Uterus (tissue), 4 donors: ENCODE results near the gene PSORS1C1. TPM values are rescaled to one million over a fixed set of nuclear protein-coding genes. Genes with fewer than 3 reads are reported as not detected.

ENCODE experiments used
- DNase-seq, 2 donors: peaks; one replicate each; pipeline ENCODE4 v3.0.0-alpha.2; 2019 to 2020
- H3K27ac ChIP-seq, 2 donors: fragments of 200-600 bp; sonication (generic); 1 replicate in 1 of 2; 2 replicates in 1 of 2; pipeline ENCODE4 v1.5.1; 2016 to 2018
- H3K27me3 ChIP-seq, 2 donors: fragments of 200-600 bp; sonication (generic); one replicate each; pipeline ENCODE4 v1.5.1; 2018 to 2019; ENCODE audit warnings: control low read depth in 1 of 2
- H3K36me3 ChIP-seq, 2 donors: fragments of 200-600 bp; sonication (generic); one replicate each; pipeline ENCODE4 v1.5.1; 2019; ENCODE audit warnings: control low read depth in 1 of 2
- H3K4me1 ChIP-seq, 2 donors: fragments of 200-600 bp; sonication (generic); one replicate each; pipeline ENCODE4 v1.5.1; 2018 to 2019; ENCODE audit warnings: control low read depth in 1 of 2
- H3K4me3 ChIP-seq, 2 donors: fragments of 200-600 bp; sonication (generic); 1 replicate in 1 of 2; 2 replicates in 1 of 2; pipeline ENCODE4 v1.5.1; 2018 to 2019; ENCODE audit warnings: mild to moderate bottlenecking in 1 of 2
- H3K9me3 ChIP-seq, 2 donors: fragments of 200-600 bp; sonication (generic); one replicate each; pipeline ENCODE4 v1.5.1; 2019; ENCODE audit warnings: control low read depth in 1 of 2
- POLR2A ChIP-seq, 2 donors: fragments of 450-650 bp; IDR thresholded peaks; one replicate each; pipeline ENCODE4 v1.6.1; 2016; ENCODE audit warnings: antibody characterized with exemption in 2 of 2, mild to moderate bottlenecking in 1 of 2, moderate library complexity in 1 of 2
- intact Hi-C: fragments of 100-400 bp; cut with DNase I; formaldehyde crosslinking; loops from one replicate; pipeline ENCODE4 v1.15.1; 2023; ENCODE audit warnings: low total_unique reads
- total RNA-seq, 4 donors: library from RNA; depleted of rRNA in 3 of 4; stranded (reverse); fragments of >200 nt in 3 of 4; gene quantifications; one replicate each; pipeline versions ENCODE4 v1.1.0 to v1.2.4, GENCODE V29; 2014 to 2023
- TF ChIP-seq, protein P1 (sequence below), 4 experiments: fragments of 200-600 bp in 2 of 4; fragments of 450-650 bp in 2 of 4; sonication (generic) in 2 of 4; IDR thresholded peaks; one replicate each; pipeline ENCODE4 v1.5.1; 2016 to 2019; ENCODE audit warnings: antibody characterized with exemption in 4 of 4, mild to moderate bottlenecking in 2 of 4, moderate library complexity in 1 of 4
- donor health status: DM: yes; HTN: yes; CAD: no.

The PSORS1C1 gene
- total RNA-seq, 4 donors from 2014 or later = under 0.01 to 4.5 (median 0.54) TPM

DNA sequence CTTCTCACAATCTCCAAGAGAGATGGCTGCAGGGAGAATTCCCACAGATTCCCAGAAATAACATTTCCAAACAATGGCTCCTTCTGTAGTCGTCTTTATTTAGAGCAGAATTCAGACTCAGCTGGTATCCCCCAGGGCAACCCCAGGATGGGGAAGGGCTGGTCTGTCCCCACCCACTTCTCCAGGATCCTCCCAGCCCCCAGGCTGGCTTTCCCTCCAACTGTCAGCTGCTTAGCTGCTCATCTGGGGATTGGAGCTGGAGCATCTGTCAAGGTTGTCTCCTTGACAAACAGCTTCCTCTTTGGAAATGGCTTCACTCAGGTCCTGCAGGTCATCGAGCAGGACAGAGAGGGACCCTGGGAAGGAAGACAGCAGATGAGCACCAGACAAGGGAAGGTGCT lies 27.8 kb downstream of the PSORS1C1 start:
- no peak for DNase-seq
- Histone ChIP-seq H3K9me3 (no peaks in the 10 kb centered on the region), H3K27ac (no peak overlapping the region), H3K36me3 (no peaks in the 10 kb centered on the region), H3K4me3 (no peak overlapping the region), H3K27me3 (no peaks in the 10 kb centered on the region), H3K4me1 (peaks cover 0 to 4% of the 10 kb centered on the region in 2 donors)
- TF ChIP-seq POLR2A (IDR thresholded peaks at IDR 0.05) = no peak
- TF ChIP-seq, protein P1, sequence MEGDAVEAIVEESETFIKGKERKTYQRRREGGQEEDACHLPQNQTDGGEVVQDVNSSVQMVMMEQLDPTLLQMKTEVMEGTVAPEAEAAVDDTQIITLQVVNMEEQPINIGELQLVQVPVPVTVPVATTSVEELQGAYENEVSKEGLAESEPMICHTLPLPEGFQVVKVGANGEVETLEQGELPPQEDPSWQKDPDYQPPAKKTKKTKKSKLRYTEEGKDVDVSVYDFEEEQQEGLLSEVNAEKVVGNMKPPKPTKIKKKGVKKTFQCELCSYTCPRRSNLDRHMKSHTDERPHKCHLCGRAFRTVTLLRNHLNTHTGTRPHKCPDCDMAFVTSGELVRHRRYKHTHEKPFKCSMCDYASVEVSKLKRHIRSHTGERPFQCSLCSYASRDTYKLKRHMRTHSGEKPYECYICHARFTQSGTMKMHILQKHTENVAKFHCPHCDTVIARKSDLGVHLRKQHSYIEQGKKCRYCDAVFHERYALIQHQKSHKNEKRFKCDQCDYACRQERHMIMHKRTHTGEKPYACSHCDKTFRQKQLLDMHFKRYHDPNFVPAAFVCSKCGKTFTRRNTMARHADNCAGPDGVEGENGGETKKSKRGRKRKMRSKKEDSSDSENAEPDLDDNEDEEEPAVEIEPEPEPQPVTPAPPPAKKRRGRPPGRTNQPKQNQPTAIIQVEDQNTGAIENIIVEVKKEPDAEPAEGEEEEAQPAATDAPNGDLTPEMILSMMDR (IDR thresholded peaks at IDR 0.05) = no peak
- intact Hi-C loops = loop anchor here (5.0 kb wide), 1 partner anchor 50 kb away; no protein-coding TSS in a partner anchor

DNA sequence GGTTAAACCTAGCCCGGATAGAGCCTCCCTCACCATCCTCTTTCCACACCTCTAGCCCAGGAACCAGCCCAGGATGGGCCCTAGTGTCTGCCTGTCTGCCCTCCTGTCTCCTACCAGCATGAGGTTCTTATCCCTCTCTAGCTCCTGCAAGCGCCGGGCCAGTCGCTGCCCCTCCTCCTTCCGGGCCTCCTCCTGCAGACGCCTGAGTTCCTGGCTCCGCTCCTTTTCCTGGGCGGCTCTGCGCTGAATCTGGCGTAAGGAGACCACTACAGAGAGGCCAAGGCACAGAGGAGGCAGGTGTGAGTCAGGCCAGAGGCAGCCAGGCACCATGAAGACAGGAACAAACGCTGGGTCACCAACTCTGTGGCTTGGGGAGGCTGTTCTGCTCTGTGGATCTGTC lies 28.5 kb downstream of the PSORS1C1 start:
- H3K27ac ChIP-seq = no peak overlapping the region
- H3K27me3 ChIP-seq = no peaks in the 10 kb centered on the region
- H3K36me3 ChIP-seq = no peaks in the 10 kb centered on the region
- no peaks in the 10 kb centered on the region for H3K4me1 ChIP-seq
- TF ChIP-seq, protein P1 (IDR thresholded peaks at IDR 0.05) = no peak
- TF ChIP-seq POLR2A (IDR thresholded peaks at IDR 0.05) = no peak
- intact Hi-C loops = loop anchor here (5.0 kb wide), 1 partner anchor 49 kb away; no protein-coding TSS in a partner anchor
- no peak overlapping the region for H3K4me3 ChIP-seq
- no peaks in the 10 kb centered on the region for H3K9me3 ChIP-seq
- DNase-seq = peak; percentile 44 to 65

DNA sequence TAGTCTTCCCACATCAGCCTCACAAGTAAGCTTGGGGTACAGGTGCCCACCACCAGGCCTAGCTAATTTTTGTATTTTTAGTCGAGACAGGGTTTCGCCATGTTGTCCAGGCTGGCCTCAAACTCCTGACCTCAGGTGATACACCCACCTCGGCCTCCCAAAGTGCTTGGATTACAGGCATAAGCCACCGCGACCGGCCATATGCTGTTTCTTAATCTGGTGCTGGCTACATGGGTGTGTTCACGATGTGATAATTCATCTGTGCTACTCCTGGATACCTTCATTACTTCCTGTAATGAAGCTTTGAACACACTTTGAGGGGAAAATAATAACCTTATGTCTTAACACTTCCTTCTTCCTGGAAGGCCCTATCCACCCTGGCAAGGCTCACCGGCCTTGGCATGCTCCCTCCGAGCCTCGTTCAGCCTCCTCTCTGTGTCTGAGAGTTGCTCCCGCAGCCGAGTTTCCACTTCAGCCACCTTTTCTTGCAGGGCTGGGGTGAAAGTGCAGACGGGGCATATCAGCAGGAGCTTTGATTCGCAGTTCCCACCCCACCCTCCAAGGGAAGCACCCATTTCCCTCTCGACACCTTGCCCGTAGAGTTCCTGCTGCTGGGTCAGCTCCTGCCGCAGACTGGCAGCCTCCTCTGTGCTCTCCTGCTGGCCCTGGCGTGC lies 29.8 kb downstream of the PSORS1C1 start:
- Histone ChIP-seq H3K4me1 (no peaks in the 10 kb centered on the region), H3K9me3 (no peaks in the 10 kb centered on the region), H3K36me3 (no peaks in the 10 kb centered on the region), H3K27me3 (no peaks in the 10 kb centered on the region), H3K27ac (no peak overlapping the region), H3K4me3 (no peak overlapping the region)
- DNase-seq = no peak
- no peak for TF ChIP-seq POLR2A (IDR thresholded peaks at IDR 0.05)
- TF ChIP-seq, protein P1 (IDR thresholded peaks at IDR 0.05) = no peak
- intact Hi-C loops = loop anchor here (5.0 kb wide), 1 partner anchor 48 kb away; no protein-coding TSS in a partner anchor

DNA sequence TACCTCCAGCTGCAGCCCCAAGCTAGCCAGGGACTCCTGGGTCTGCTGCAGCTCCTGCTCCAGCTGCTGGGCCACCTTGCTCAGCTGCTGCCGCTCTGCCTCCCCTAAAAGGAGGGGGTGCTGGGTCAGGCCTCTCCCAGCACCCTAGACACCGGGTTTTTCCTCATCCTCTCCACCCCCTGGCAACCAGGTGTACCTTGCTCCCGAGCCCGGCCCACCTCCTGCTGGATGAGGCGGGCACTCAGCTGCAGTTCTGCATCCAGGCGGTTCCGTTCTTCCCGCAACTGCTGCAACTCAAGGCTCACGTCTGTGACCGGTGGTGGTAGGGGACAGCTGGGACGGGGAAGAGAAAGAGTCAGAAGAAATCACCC lies 30.4 kb downstream of the PSORS1C1 start:
- H3K36me3 ChIP-seq = no peaks in the 10 kb centered on the region
- TF ChIP-seq POLR2A (IDR thresholded peaks at IDR 0.05) = no peak
- TF ChIP-seq, protein P1 (IDR thresholded peaks at IDR 0.05) = no peak
- intact Hi-C loops = loop anchor here (5.0 kb wide), 1 partner anchor 47 kb away; no protein-coding TSS in a partner anchor
- no peak for DNase-seq
- no peaks in the 10 kb centered on the region for H3K9me3 ChIP-seq
- H3K27ac ChIP-seq = no peak overlapping the region
- no peak overlapping the region for H3K4me3 ChIP-seq
- no peaks in the 10 kb centered on the region for H3K4me1 ChIP-seq
- H3K27me3 ChIP-seq = no peaks in the 10 kb centered on the region

DNA sequence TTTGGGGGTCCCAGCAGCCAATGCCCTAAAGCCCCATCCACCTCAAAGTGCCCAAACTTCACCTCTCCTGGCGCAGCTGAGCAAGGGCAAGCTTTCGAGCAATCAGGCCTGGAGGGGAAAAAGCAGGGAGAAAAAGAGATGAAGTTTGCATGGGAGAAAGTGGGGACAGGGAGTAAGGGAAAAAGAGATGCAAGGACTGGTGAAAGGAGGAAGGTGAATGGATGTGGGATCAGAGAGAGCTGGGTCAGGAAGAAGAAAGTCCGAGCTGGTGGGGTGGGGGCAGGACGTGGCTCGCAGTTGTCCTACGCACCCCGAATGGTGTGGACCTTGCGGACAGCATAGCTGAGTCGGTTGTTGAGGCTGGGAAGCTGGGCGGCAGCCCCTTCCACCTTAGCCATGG lies 30.8 kb downstream of the PSORS1C1 start:
- Histone ChIP-seq H3K4me3 (no peak overlapping the region), H3K4me1 (no peaks in the 10 kb centered on the region), H3K27me3 (no peaks in the 10 kb centered on the region), H3K9me3 (no peaks in the 10 kb centered on the region), H3K27ac (no peak overlapping the region), H3K36me3 (no peaks in the 10 kb centered on the region)
- DNase-seq = no peak
- no peak for TF ChIP-seq POLR2A (IDR thresholded peaks at IDR 0.05)
- TF ChIP-seq, protein P1 (IDR thresholded peaks at IDR 0.05) = no peak
- intact Hi-C loops = no loop called here
